Stomach (tissue), 4 donors: ENCODE data around the gene SHCBP1L.

Source experiments
- CTCF ChIP-seq, 7 experiments: fragments of 450-650 bp in 4 of 7; fragments of 200-600 bp in 3 of 7; sonication (generic) in 3 of 7; IDR thresholded peaks; one replicate each; pipeline ENCODE4 v1.5.1; 2016 to 2019; ENCODE audit warnings: antibody characterized with exemption in 7 of 7, control low read depth in 2 of 7, mild to moderate bottlenecking in 1 of 7
- EP300 ChIP-seq: sonication (generic); formaldehyde crosslinking; IDR thresholded peaks from one replicate; pipeline ENCODE4 v1.6.1; 2017; ENCODE audit warnings: antibody characterized with exemption
- POLR2A ChIP-seq, 4 donors: fragments of 450-650 bp; IDR thresholded peaks; one replicate each; pipeline ENCODE4 v1.6.1; 2016; ENCODE audit warnings: antibody characterized with exemption in 4 of 4, control low read depth in 2 of 4, mild to moderate bottlenecking in 1 of 4, moderate library complexity in 1 of 4
- POLR2AphosphoS5 ChIP-seq, 3 donors: sonication (generic); formaldehyde crosslinking; IDR thresholded peaks; one replicate each; pipeline ENCODE4 v1.6.1; 2016; ENCODE audit warnings: antibody characterized with exemption in 3 of 3

GRCh38 chr1:182850319-182850718 lies 102.6 kb downstream of the SHCBP1L start:
- TF ChIP-seq CTCF (IDR thresholded peaks at IDR 0.05), result no peak
- TF ChIP-seq POLR2A (IDR thresholded peaks at IDR 0.05), result no peak
- TF ChIP-seq POLR2AphosphoS5 (IDR thresholded peaks at IDR 0.05), result no peak
- TF ChIP-seq EP300, result no peak
